GM06990 (cell line): ENCODE measurements around the gene NAV2.

ENCODE experiments used
- DNase-seq: peaks from one replicate; pipeline ENCODE4 v3.0.0-alpha.2; 2011; ENCODE audit not compliant: insufficient read length; ENCODE audit errors: extremely low read depth
- H3K27me3 ChIP-seq: replicated peaks from 2 replicates; pipeline ENCODE4 v1.6.0; 2011; ENCODE audit warnings: low read length; ENCODE audit not compliant: control insufficient read depth, insufficient read depth
- H3K36me3 ChIP-seq: 2 replicates; pipeline ENCODE4 v1.5.1; 2011; ENCODE audit warnings: low read length; ENCODE audit not compliant: control insufficient read depth, insufficient read depth
- H3K4me3 ChIP-seq: replicated peaks from 2 replicates; pipeline ENCODE4 v1.5.1; 2011; ENCODE audit warnings: low read depth, mild to moderate bottlenecking, control low read depth, low read length
- TF ChIP-seq, protein P1 (sequence below): IDR thresholded peaks from 2 replicates; pipeline ENCODE4 v1.5.1; 2011; ENCODE audit warnings: low read length, control low read depth, mild to moderate bottlenecking, inconsistent platforms; ENCODE audit not compliant: insufficient read depth, poor library complexity, severe bottlenecking

The NAV2 gene

DNA sequence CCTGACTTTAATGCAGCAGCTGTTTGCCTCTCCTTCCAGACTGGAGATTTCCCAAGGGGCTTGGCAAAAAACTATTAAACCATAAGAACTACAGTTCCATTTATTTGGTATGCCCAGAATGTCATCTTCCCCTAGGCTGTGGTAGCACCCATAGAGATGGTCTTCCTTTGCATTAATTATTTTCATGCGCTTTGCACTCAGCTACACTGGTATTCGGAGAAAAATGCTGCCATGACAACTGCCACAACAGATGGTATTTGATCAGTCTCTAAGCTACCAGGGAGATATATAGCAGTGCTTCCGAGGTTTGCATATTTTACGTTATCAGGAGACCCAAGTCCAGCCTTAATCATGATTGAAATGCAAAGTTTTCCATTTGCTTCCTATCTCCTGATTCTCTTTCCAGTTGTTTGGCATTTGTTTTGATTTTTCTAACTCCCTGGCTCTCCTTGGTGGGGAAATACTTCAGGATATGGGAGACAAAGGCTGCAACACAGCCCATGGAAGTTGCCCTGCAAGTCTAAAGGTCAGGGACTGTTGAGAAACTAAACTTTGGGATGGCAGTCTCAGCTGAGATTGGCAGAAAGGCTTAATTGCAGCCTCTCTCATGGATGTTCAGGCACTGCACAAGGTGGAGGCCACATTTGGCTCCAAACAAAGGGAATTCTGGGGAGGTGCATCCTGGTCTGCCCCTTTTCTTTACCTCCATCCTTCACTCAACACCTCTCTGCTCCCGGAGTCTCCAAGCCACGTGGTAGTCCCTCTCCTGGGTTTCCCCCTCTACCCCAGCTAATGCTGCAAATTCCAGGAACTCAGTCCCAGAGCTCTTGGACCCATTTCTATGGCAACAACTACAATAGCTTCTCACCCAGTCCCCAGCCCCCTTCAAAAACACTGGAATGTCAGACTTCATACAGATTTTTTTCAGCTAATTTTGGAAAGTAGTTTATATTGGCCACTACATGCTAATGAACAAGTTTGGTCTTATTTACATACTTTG is 151.8 kb downstream of the NAV2 start:
- no peaks in the 10 kb centered on the region for H3K27me3 ChIP-seq
- TF ChIP-seq, protein P1, sequence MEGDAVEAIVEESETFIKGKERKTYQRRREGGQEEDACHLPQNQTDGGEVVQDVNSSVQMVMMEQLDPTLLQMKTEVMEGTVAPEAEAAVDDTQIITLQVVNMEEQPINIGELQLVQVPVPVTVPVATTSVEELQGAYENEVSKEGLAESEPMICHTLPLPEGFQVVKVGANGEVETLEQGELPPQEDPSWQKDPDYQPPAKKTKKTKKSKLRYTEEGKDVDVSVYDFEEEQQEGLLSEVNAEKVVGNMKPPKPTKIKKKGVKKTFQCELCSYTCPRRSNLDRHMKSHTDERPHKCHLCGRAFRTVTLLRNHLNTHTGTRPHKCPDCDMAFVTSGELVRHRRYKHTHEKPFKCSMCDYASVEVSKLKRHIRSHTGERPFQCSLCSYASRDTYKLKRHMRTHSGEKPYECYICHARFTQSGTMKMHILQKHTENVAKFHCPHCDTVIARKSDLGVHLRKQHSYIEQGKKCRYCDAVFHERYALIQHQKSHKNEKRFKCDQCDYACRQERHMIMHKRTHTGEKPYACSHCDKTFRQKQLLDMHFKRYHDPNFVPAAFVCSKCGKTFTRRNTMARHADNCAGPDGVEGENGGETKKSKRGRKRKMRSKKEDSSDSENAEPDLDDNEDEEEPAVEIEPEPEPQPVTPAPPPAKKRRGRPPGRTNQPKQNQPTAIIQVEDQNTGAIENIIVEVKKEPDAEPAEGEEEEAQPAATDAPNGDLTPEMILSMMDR = no peak
- no peak for DNase-seq

DNA sequence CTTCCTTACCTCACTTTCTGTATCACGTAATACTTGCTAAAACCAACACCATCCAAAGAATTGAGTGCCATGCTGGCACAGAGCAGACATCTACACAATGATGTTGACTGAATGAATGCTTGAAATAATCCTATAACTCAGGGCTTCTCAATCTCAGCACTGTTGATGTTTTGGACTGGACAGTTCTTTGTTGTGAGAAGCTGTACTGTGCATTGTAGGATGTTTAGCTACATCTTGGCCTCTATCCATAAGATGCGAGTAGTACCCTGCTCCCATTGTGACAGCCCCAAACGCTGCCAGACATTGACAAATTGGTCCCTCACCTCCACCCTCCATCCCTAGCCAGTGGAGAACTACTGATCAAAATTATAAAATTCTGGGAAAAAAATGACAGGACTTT is 153.4 kb downstream of the NAV2 start:
- TF ChIP-seq, protein P1 = no peak
- no peak for DNase-seq
- H3K27me3 ChIP-seq = no peaks in the 10 kb centered on the region

More for the DNA sequence above, 151.8 kb downstream of the NAV2 start:
- no peaks in the 10 kb centered on the region for H3K36me3 ChIP-seq
- no peak overlapping the region for H3K4me3 ChIP-seq

DNA sequence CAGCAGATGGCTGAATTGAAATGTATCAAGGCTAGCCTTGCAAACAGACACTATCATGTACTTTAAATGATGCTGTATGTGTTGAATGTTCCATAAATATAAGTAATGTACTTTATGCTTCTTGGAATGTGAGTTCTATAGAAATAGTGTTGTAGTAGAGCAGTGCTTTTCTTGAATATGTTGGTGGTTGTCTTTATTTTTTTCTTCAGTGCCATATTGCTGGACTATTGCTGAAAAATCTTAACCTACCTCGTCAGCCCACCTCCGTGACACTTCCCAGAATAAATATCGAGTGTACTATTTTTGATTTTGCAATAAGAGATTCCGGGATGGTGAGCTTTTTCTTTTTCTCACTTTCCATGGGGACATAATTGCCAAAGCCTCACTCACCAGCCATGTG is 153.9 kb downstream of the NAV2 start:
- no peaks in the 10 kb centered on the region for H3K27me3 ChIP-seq
- TF ChIP-seq, protein P1 = no peak

More for the DNA sequence above, 153.4 kb downstream of the NAV2 start:
- no peak overlapping the region for H3K4me3 ChIP-seq
- no peaks in the 10 kb centered on the region for H3K36me3 ChIP-seq

DNA sequence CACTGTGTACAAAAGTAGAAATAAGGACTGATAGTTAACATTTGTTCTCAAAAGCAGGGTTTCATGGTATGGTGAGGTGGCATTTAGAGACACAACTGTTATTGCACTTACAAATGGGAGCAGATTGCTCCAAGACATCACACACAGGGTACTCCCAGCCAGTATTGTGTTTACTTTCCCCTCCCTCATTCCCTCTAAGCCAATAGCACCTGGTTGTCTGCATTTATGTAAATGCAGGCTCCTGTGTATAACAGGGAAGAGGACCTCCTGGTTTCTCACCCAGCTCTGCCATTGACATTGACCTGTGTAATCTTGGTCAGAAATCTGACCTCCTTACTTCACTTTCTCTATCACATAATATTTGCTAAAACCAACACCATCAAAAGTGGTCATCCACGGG is 154.4 kb downstream of the NAV2 start:
- no peaks in the 10 kb centered on the region for H3K36me3 ChIP-seq
- DNase-seq = no peak
- TF ChIP-seq, protein P1 = no peak
- no peaks in the 10 kb centered on the region for H3K27me3 ChIP-seq
- no peak overlapping the region for H3K4me3 ChIP-seq

More for the DNA sequence above, 153.9 kb downstream of the NAV2 start:
- no peak for DNase-seq
- H3K36me3 ChIP-seq = no peaks in the 10 kb centered on the region
- H3K4me3 ChIP-seq = no peak overlapping the region

DNA sequence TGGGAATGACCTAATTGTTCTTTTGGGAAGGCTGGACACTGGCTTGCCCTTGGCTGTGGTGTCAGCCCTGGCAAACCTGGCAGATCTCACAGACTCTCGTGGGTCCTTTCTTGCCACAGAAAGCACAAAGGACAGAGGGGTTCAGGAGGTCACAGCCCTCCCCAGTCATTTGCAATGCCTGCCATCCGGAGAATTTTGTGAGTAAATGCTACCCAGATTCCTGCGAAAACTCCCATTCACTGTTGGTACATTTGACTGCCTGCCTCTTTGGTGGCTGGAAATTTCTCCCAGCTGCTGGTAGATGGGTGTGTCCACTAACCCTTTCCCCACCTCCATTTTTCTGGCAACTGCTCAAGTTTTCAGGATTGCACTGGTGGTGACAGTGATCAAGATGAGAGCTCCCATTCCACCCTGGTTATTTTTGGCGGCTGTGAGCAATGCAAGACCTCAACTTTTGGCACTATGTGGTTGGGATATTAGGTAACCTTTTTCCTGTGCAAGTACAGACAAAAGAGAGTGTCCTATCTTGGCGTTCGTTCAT is 155.7 kb downstream of the NAV2 start:
- TF ChIP-seq, protein P1 = no peak
- no peak for DNase-seq
- no peaks in the 10 kb centered on the region; the same call in 1 of the 2 replicates for H3K36me3 ChIP-seq
- no peak overlapping the region for H3K4me3 ChIP-seq
- no peaks in the 10 kb centered on the region for H3K27me3 ChIP-seq
